ENCODE data around the gene CCDC134. TPM values are rescaled to one million over a fixed set of nuclear protein-coding genes. Genes with fewer than 3 reads are reported as not detected.

CCDC134 gene
- total RNA-seq, 1 donor = 8.3 TPM

- Histone ChIP-seq H3K4me3 (ENCODE audit: insufficient read depth, low read length) (no peak overlapping the region), H3K4me2 (ENCODE audit: insufficient read depth, low read length) (no peak overlapping the region), H3K27me3 (ENCODE audit: insufficient read depth, low read length) (no peaks in the 10 kb centered on the region), H3K9me3 (ENCODE audit: low read depth, low read length) (no peaks in the 10 kb centered on the region), H3K79me2 (ENCODE audit: insufficient read depth, low read length) (no peaks in the 10 kb centered on the region), H2AFZ (ENCODE audit: low read length) (no peak overlapping the region), H3K36me3 (ENCODE audit: insufficient read depth, low read length) (no peaks in the 10 kb centered on the region), H3K4me1 (ENCODE audit: insufficient read depth, low read length) (no peaks in the 10 kb centered on the region), H4K20me1 (ENCODE audit: insufficient read depth, low read length) (no peaks in the 10 kb centered on the region), H3K27ac (ENCODE audit: low read depth, low read length) (no peak overlapping the region)
- no peak for TF ChIP-seq CTCF (IDR thresholded peaks at IDR 0.05; ENCODE audit: extremely low read depth, low read depth, low read length)
- no peak for DNase-seq (ENCODE audit: insufficient read length, low spot score, missing footprints)
These were observed 18.2 kb upstream of the CCDC134 start for GRCh38 chr22:41782316-41782715.

GRCh38 chr22:41782751-41783150, 17.7 kb upstream of the CCDC134 start:
- H3K4me2 ChIP-seq (ENCODE audit: insufficient read depth, low read length) = no peak overlapping the region
- H3K4me1 ChIP-seq (ENCODE audit: insufficient read depth, low read length) = no peaks in the 10 kb centered on the region
- H2AFZ ChIP-seq (ENCODE audit: low read length) = no peak overlapping the region
- H3K36me3 ChIP-seq (ENCODE audit: insufficient read depth, low read length) = no peaks in the 10 kb centered on the region
- no peaks in the 10 kb centered on the region for H4K20me1 ChIP-seq (ENCODE audit: insufficient read depth, low read length)
- H3K4me3 ChIP-seq (ENCODE audit: insufficient read depth, low read length) = no peak overlapping the region
- H3K79me2 ChIP-seq (ENCODE audit: insufficient read depth, low read length) = no peaks in the 10 kb centered on the region
- no peak overlapping the region for H3K27ac ChIP-seq (ENCODE audit: low read depth, low read length)
- no peaks in the 10 kb centered on the region for H3K27me3 ChIP-seq (ENCODE audit: insufficient read depth, low read length)
- DNase-seq (ENCODE audit: insufficient read length, low spot score, missing footprints) = no peak
- H3K9me3 ChIP-seq (ENCODE audit: low read depth, low read length) = no peaks in the 10 kb centered on the region
- TF ChIP-seq CTCF (IDR thresholded peaks at IDR 0.05; ENCODE audit: extremely low read depth, low read depth, low read length) = no peak

- no peak for TF ChIP-seq CTCF (IDR thresholded peaks at IDR 0.05; ENCODE audit: extremely low read depth, low read depth, low read length)
- Histone ChIP-seq H3K4me3 (ENCODE audit: insufficient read depth, low read length) (no peak overlapping the region), H3K27ac (ENCODE audit: low read depth, low read length) (no peak overlapping the region), H3K36me3 (ENCODE audit: insufficient read depth, low read length) (no peaks in the 10 kb centered on the region), H4K20me1 (ENCODE audit: insufficient read depth, low read length) (no peaks in the 10 kb centered on the region), H3K27me3 (ENCODE audit: insufficient read depth, low read length) (peaks cover 3% of the 10 kb centered on the region), H3K4me2 (ENCODE audit: insufficient read depth, low read length) (no peak overlapping the region), H3K4me1 (ENCODE audit: insufficient read depth, low read length) (no peaks in the 10 kb centered on the region), H3K9me3 (ENCODE audit: low read depth, low read length) (no peaks in the 10 kb centered on the region), H3K79me2 (ENCODE audit: insufficient read depth, low read length) (no peaks in the 10 kb centered on the region), H2AFZ (ENCODE audit: low read length) (no peak overlapping the region)
- DNase-seq (ENCODE audit: insufficient read length, low spot score, missing footprints) = no peak
These were observed 13.1 kb upstream of the CCDC134 start for GRCh38 chr22:41787331-41787730.

GRCh38 chr22:41793871-41794270, 6.6 kb upstream of the CCDC134 start:
- H3K4me3 ChIP-seq (ENCODE audit: insufficient read depth, low read length) = no peak overlapping the region
- H3K27ac ChIP-seq (ENCODE audit: low read depth, low read length) = no peak overlapping the region
- no peaks in the 10 kb centered on the region for H3K79me2 ChIP-seq (ENCODE audit: insufficient read depth, low read length)
- no peak overlapping the region for H2AFZ ChIP-seq (ENCODE audit: low read length)
- H4K20me1 ChIP-seq (ENCODE audit: insufficient read depth, low read length) = no peaks in the 10 kb centered on the region
- no peak for DNase-seq (ENCODE audit: insufficient read length, low spot score, missing footprints)
- no peak overlapping the region for H3K4me2 ChIP-seq (ENCODE audit: insufficient read depth, low read length)
- no peaks in the 10 kb centered on the region for H3K36me3 ChIP-seq (ENCODE audit: insufficient read depth, low read length)
- TF ChIP-seq CTCF (IDR thresholded peaks at IDR 0.05; ENCODE audit: extremely low read depth, low read depth, low read length) = no peak
- H3K4me1 ChIP-seq (ENCODE audit: insufficient read depth, low read length) = no peaks in the 10 kb centered on the region
- H3K9me3 ChIP-seq (ENCODE audit: low read depth, low read length) = no peaks in the 10 kb centered on the region
- H3K27me3 ChIP-seq (ENCODE audit: insufficient read depth, low read length) = peaks cover 3% of the 10 kb centered on the region

Data from osteoblast (primary cell).